HG02870 (cell line): ENCODE results near the gene HAUS2.
"Not testable (repeated sequence)": the region's sequence is repeated elsewhere in the genome, so short reads cannot be mapped to it uniquely, and the experiment has no call there.

Experiments
- ATAC-seq: cut with Tn5 transposase; IDR thresholded peaks from one replicate; pipeline ENCODE4 v1.9.1; 2021; ENCODE audit warnings: mild to moderate bottlenecking, moderate library complexity; ENCODE audit not compliant: unreplicated experiment

The HAUS2 gene

GRCh38 chr15:42575188-42576039 lies 26.8 kb downstream of the HAUS2 start, which contains the start of gene STARD9:
Gene STARD9, plus strand, starts transcription at chr15:42575606. Its CDS starts 110 bp downstream, at chr15:42575716.
- ATAC-seq, result peak; percentile 84

GRCh38 chr15:42576040-42576594 lies 27.5 kb downstream of the HAUS2 start:
- ATAC-seq, result no peak

GRCh38 chr15:42576776-42577175 lies 28.1 kb downstream of the HAUS2 start:
- no peak for ATAC-seq

- ATAC-seq, result no peak
Measured at GRCh38 chr15:42577514-42578031, 28.9 kb downstream of the HAUS2 start.

GRCh38 chr15:42578984-42579537 lies 30.4 kb downstream of the HAUS2 start:
- ATAC-seq, result no peak

GRCh38 chr15:42581272-42581730 lies 32.7 kb downstream of the HAUS2 start:
- peak; percentile 79 for ATAC-seq

GRCh38 chr15:42582569-42583375 lies 34.1 kb downstream of the HAUS2 start:
- no peak for ATAC-seq

- ATAC-seq, result no peak
Measured at GRCh38 chr15:42584031-42584765, 35.6 kb downstream of the HAUS2 start.

GRCh38 chr15:42590619-42591237 lies 42.1 kb downstream of the HAUS2 start:
- ATAC-seq, result no peak

- ATAC-seq, result no peak
Measured at GRCh38 chr15:42591238-42591934, 42.7 kb downstream of the HAUS2 start.

GRCh38 chr15:42592716-42593115 lies 44.1 kb downstream of the HAUS2 start:
- ATAC-seq, result no peak

- ATAC-seq, result no peak
Measured at GRCh38 chr15:42593143-42593542, 44.5 kb downstream of the HAUS2 start.

- ATAC-seq, result no peak
Measured at GRCh38 chr15:42594095-42594494, 45.5 kb downstream of the HAUS2 start.

GRCh38 chr15:42595626-42596240 lies 47.1 kb downstream of the HAUS2 start:
- ATAC-seq, result no peak

GRCh38 chr15:42601316-42601715 lies 52.7 kb downstream of the HAUS2 start:
- not testable (repeated sequence) for ATAC-seq

GRCh38 chr15:42602501-42602900 lies 53.9 kb downstream of the HAUS2 start:
- ATAC-seq, result no peak

GRCh38 chr15:42603978-42604377 lies 55.3 kb downstream of the HAUS2 start:
- ATAC-seq, result no peak

- ATAC-seq, result no peak
Measured at GRCh38 chr15:42604894-42605744, 56.5 kb downstream of the HAUS2 start.
